DOHH2 (cell line): ENCODE data around the gene MPPED2.

Source experiments
- H3F3A ChIP-seq: fragments of 200-600 bp; sonication (generic), shearing (Covaris generic); 2 replicates; pipeline ENCODE4 v1.6.0; 2016; ENCODE audit warnings: antibody characterized with exemption, mild to moderate bottlenecking; ENCODE audit not compliant: control insufficient read depth, insufficient read depth
- H3K27ac ChIP-seq: fragments of 200-600 bp; sonication (generic); 2 replicates; pipeline ENCODE4 v1.5.1; 2014; ENCODE audit warnings: low read depth, mild to moderate bottlenecking, low read length, moderate library complexity
- H3K27me3 ChIP-seq: fragments of 200-600 bp; sonication (generic); 2 replicates; pipeline ENCODE4 v1.6.1; 2014; ENCODE audit warnings: mild to moderate bottlenecking, low read length, mixed read lengths; ENCODE audit not compliant: control insufficient read depth
- H3K36me3 ChIP-seq: fragments of 200-600 bp; sonication (generic); 2 replicates; pipeline ENCODE4 v1.6.1; 2014; ENCODE audit warnings: mild to moderate bottlenecking, low read length, moderate library complexity, mixed read lengths; ENCODE audit not compliant: control insufficient read depth
- H3K4me1 ChIP-seq: fragments of 200-600 bp; sonication (generic); 2 replicates; pipeline ENCODE4 v1.6.1; 2014; ENCODE audit warnings: mild to moderate bottlenecking, low read length, mixed read lengths; ENCODE audit not compliant: control insufficient read depth
- H3K4me2 ChIP-seq: fragments of 200-600 bp; sonication (generic); 2 replicates; pipeline ENCODE4 v1.6.0; 2014; ENCODE audit warnings: mild to moderate bottlenecking, low read length, moderate library complexity
- H3K4me3 ChIP-seq: fragments of 200-600 bp; sonication (generic); 2 replicates; pipeline ENCODE4 v1.5.1; 2014; ENCODE audit warnings: mild to moderate bottlenecking, low read length, mixed read lengths
- H3K79me2 ChIP-seq: fragments of 200-600 bp; sonication (generic); 2 replicates; pipeline ENCODE4 v1.6.1; 2014; ENCODE audit warnings: mild to moderate bottlenecking, low read length, mixed read lengths; ENCODE audit not compliant: control insufficient read depth
- H3K9me2 ChIP-seq: fragments of 200-600 bp; sonication (generic); replicated peaks from 2 replicates; pipeline ENCODE4 v1.6.1; 2014; ENCODE audit warnings: mild to moderate bottlenecking, low read length, mixed read lengths; ENCODE audit not compliant: control insufficient read depth
- H3K9me3 ChIP-seq: fragments of 200-600 bp; sonication (generic); 2 replicates; pipeline ENCODE4 v1.6.1; 2014; ENCODE audit warnings: antibody characterized with exemption, low read length, mixed read lengths; ENCODE audit not compliant: control insufficient read depth, insufficient read depth
- H4K20me1 ChIP-seq: fragments of 200-600 bp; sonication (generic); 2 replicates; pipeline ENCODE4 v1.6.0; 2014; ENCODE audit warnings: low read depth, mild to moderate bottlenecking, antibody characterized with exemption, low read length, moderate library complexity; ENCODE audit not compliant: control insufficient read depth, insufficient read depth
- EZH2phosphoT487 ChIP-seq: fragments of 200-600 bp; sonication (generic); IDR thresholded peaks from 2 replicates; pipeline ENCODE4 v1.6.1; 2017; ENCODE audit warnings: borderline replicate concordance, mild to moderate bottlenecking, antibody characterized with exemption, low read length, moderate library complexity, mixed read lengths
- TF ChIP-seq, protein P1 (sequence below): fragments of 200-600 bp; sonication (generic); IDR thresholded peaks from one replicate; pipeline ENCODE4 v1.5.1; 2014; ENCODE audit warnings: antibody characterized with exemption, mild to moderate bottlenecking, low read depth, low read length; ENCODE audit not compliant: poor library complexity, severe bottlenecking

Gene MPPED2

GRCh38 chr11:30404136-30404535, 182.0 kb downstream of the MPPED2 start:
- TF ChIP-seq EZH2phosphoT487: no peak
- TF ChIP-seq, protein P1, sequence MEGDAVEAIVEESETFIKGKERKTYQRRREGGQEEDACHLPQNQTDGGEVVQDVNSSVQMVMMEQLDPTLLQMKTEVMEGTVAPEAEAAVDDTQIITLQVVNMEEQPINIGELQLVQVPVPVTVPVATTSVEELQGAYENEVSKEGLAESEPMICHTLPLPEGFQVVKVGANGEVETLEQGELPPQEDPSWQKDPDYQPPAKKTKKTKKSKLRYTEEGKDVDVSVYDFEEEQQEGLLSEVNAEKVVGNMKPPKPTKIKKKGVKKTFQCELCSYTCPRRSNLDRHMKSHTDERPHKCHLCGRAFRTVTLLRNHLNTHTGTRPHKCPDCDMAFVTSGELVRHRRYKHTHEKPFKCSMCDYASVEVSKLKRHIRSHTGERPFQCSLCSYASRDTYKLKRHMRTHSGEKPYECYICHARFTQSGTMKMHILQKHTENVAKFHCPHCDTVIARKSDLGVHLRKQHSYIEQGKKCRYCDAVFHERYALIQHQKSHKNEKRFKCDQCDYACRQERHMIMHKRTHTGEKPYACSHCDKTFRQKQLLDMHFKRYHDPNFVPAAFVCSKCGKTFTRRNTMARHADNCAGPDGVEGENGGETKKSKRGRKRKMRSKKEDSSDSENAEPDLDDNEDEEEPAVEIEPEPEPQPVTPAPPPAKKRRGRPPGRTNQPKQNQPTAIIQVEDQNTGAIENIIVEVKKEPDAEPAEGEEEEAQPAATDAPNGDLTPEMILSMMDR: no peak
- Histone ChIP-seq H4K20me1 (no peaks in the 10 kb centered on the region), H3K36me3 (no peaks in the 10 kb centered on the region), H3K9me3 (no peaks in the 10 kb centered on the region), H3K4me3 (no peak overlapping the region), H3K79me2 (no peaks in the 10 kb centered on the region), H3K4me1 (no peaks in the 10 kb centered on the region), H3F3A (no peaks in the 10 kb centered on the region), H3K27ac (no peak overlapping the region), H3K9me2 (no peaks in the 10 kb centered on the region), H3K27me3 (no peaks in the 10 kb centered on the region), H3K4me2 (no peak overlapping the region)

- H3K4me3 ChIP-seq: no peak overlapping the region
- no peak overlapping the region for H3K4me2 ChIP-seq
- H4K20me1 ChIP-seq: no peaks in the 10 kb centered on the region
- no peaks in the 10 kb centered on the region for H3F3A ChIP-seq
- no peaks in the 10 kb centered on the region for H3K36me3 ChIP-seq
- H3K27me3 ChIP-seq: no peaks in the 10 kb centered on the region
- H3K4me1 ChIP-seq: no peaks in the 10 kb centered on the region
- H3K9me3 ChIP-seq: no peaks in the 10 kb centered on the region
- H3K27ac ChIP-seq: no peak overlapping the region
- TF ChIP-seq EZH2phosphoT487: no peak
- TF ChIP-seq, protein P1: no peak
- no peaks in the 10 kb centered on the region for H3K79me2 ChIP-seq
- H3K9me2 ChIP-seq: no peaks in the 10 kb centered on the region
These were observed 190.4 kb downstream of the MPPED2 start for GRCh38 chr11:30395751-30396150.

GRCh38 chr11:30393012-30393411, 193.1 kb downstream of the MPPED2 start:
- H3K9me3 ChIP-seq: no peaks in the 10 kb centered on the region
- no peak overlapping the region for H3K27ac ChIP-seq
- no peaks in the 10 kb centered on the region for H3F3A ChIP-seq
- no peaks in the 10 kb centered on the region for H3K9me2 ChIP-seq
- H3K79me2 ChIP-seq: no peaks in the 10 kb centered on the region
- no peaks in the 10 kb centered on the region for H4K20me1 ChIP-seq
- no peaks in the 10 kb centered on the region for H3K4me1 ChIP-seq
- H3K27me3 ChIP-seq: no peaks in the 10 kb centered on the region
- no peak overlapping the region for H3K4me2 ChIP-seq
- H3K36me3 ChIP-seq: no peaks in the 10 kb centered on the region
- no peak overlapping the region for H3K4me3 ChIP-seq
- TF ChIP-seq, protein P1: no peak
- no peak for TF ChIP-seq EZH2phosphoT487

DNA sequence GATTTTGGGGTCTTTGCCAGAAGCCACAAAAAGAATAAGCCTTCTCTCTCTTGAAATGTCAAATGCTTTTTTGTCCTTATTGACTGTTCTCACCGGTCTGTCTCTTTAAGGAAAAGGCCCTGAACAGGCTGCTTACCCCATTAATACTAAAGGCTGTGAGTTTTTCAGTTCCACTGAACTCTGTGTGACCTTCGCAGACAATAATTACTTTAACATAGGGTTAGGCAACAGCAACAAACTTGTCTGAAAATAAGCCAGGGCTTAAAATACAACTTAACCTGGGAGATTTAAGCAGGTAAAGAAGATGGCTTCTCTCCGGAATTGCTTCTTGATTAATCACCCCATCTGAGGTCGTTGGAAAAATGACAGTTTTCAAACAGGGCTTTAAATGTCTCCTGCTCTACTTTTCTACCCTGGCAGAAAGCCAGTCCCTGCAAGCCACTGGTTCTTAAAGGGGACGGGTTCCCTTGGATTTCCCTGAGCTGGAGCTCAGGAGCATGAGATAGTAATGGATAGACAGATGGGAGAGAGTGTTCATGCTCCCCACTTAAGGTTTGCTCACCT, 193.8 kb downstream of the MPPED2 start:
- Histone ChIP-seq H3F3A (no peaks in the 10 kb centered on the region), H3K27me3 (no peaks in the 10 kb centered on the region), H3K79me2 (no peaks in the 10 kb centered on the region), H3K9me2 (no peaks in the 10 kb centered on the region), H3K4me1 (no peaks in the 10 kb centered on the region), H3K4me3 (no peak overlapping the region), H3K36me3 (no peaks in the 10 kb centered on the region), H3K9me3 (no peaks in the 10 kb centered on the region), H3K4me2 (no peak overlapping the region), H3K27ac (no peak overlapping the region), H4K20me1 (no peaks in the 10 kb centered on the region)
- TF ChIP-seq, protein P1: no peak
- no peak for TF ChIP-seq EZH2phosphoT487
